Stimulated activated effector memory CD8-positive, alpha-beta T cell treated with anti-CD3 and anti-CD28 coated beads, Interleukin-12 subunit alpha, Interleukin-12 subunit beta, amount 100 ng/mL, for 72 hours (primary cell): ENCODE data around the gene ANO10.
"Not testable (repeated sequence)": the region's sequence is repeated elsewhere in the genome, so short reads cannot be mapped to it uniquely, and the experiment has no call there.

ENCODE experiments used
- ATAC-seq: fragments of 150-1000 bp; cut with Tn5 transposase; 2 replicates; pipeline ENCODE4 v1.10.0; 2021
- DNase-seq, 2 donors: peaks; one replicate each; pipeline ENCODE4 v3.0.0; 2021 to 2022; ENCODE audit warnings: low spot score in 2 of 2
- H3K27ac Mint-ChIP-seq: one replicate; pipeline ENCODE4 v1.8.0; 2022; ENCODE audit warnings: mild to moderate bottlenecking, mixed read lengths
- H3K36me3 Mint-ChIP-seq: one replicate; pipeline ENCODE4 v1.8.0; 2022; ENCODE audit warnings: mild to moderate bottlenecking, mixed read lengths
- H3K4me1 Mint-ChIP-seq: one replicate; pipeline ENCODE4 v1.8.0; 2022; ENCODE audit warnings: mixed read lengths
- H3K4me3 Mint-ChIP-seq: one replicate; pipeline ENCODE4 v1.8.0; 2022; ENCODE audit warnings: mild to moderate bottlenecking, mixed read lengths
- H3K9me3 Mint-ChIP-seq: one replicate; pipeline ENCODE4 v1.8.0; 2022; ENCODE audit warnings: mixed read lengths

Gene ANO10

DNA sequence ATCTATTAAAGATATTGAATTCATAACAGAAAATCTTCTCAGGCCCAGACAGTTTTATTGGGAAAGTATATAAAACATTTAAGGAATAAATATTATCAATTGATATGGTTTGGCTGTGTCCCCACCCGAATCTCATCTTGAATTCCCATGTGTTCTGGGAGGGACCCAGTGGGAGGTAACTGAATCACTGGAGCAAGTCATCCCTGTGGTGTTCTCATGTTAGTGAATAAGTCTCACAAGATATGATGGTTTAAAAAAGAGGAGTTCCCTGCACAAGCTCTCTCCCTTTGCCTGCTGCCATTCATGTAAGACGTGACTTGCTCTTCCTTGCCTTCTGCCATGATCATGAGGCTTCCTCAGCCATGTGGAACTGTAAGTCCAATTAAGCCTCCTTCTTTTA is 160.5 kb downstream of the ANO10 start:
- Mint-ChIP-seq H3K9me3 (peaks cover 2% of the 10 kb centered on the region), H3K27ac (no peak overlapping the region), H3K4me1 (peaks cover 8% of the 10 kb centered on the region), H3K36me3 (no peaks in the 10 kb centered on the region), H3K4me3 (no peak overlapping the region)
- DNase-seq = no peak
- ATAC-seq = no peak

DNA sequence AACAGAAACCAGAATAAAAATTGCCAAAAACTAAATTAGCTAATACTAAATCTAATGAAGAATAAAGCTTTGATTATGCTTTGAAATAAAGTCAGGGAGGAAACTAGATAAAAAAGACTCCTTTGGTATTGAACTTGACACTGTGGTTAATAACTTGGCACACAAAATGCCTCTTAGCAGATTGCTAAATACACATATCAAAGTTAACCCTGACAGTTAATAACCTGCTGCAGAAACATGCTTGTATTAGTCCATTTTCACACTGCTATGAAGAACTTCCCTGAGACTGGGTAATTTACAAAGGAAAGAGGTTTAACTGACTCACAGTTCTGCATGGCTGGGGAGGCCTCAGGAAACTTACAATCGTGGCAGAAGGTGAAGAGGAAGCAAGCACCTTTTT is 164.8 kb downstream of the ANO10 start:
- H3K27ac Mint-ChIP-seq, H3K9me3 Mint-ChIP-seq, H3K4me3 Mint-ChIP-seq, H3K36me3 Mint-ChIP-seq, DNase-seq, H3K4me1 Mint-ChIP-seq, ATAC-seq: not testable (repeated sequence)

DNA sequence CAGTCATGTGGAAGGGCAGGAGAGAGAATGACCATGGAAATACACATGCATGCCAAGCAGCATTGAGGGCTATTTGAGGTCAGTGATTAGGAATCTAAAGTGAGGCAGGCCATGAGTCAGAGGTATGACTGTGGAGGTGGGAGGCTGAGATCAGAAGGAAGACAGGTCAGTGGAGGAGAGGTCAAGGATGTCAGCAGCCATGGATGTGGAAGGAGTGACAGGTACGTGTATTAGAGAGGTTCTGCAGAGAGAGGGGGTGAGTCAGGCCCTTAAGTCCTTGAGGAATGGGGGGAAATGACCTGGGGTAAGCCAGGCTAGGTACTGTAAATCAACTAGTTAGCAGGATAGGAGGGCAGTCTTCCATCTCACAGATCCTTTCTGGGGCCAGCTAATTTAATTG is 166.6 kb downstream of the ANO10 start:
- H3K4me3 Mint-ChIP-seq = no peak overlapping the region
- no peak overlapping the region for H3K27ac Mint-ChIP-seq
- DNase-seq (no peak), ATAC-seq (peak; percentile 53)
- H3K4me1 Mint-ChIP-seq = peaks cover 8% of the 10 kb centered on the region
- H3K9me3 Mint-ChIP-seq = no peaks in the 10 kb centered on the region
- H3K36me3 Mint-ChIP-seq = no peaks in the 10 kb centered on the region

DNA sequence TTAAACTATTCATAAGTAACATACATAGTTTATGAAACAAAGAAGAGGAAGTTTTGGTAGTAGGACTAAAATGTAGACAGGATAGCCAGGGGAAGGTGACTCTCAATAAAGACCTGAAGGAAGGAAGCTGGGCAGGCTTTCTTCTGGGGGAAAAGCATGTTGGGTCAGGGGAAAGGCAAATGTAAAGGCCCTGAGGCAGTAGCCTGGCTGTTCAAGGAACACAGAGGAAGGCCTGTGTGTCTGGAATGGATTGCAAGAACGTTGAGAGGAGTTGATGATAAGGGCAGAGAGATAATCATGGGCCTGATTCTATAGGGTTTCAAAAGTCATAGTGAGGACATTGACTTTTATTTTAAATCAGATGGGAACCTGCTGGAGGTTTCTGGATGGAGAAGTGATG is 167.8 kb downstream of the ANO10 start:
- H3K9me3 Mint-ChIP-seq = no peaks in the 10 kb centered on the region

DNA sequence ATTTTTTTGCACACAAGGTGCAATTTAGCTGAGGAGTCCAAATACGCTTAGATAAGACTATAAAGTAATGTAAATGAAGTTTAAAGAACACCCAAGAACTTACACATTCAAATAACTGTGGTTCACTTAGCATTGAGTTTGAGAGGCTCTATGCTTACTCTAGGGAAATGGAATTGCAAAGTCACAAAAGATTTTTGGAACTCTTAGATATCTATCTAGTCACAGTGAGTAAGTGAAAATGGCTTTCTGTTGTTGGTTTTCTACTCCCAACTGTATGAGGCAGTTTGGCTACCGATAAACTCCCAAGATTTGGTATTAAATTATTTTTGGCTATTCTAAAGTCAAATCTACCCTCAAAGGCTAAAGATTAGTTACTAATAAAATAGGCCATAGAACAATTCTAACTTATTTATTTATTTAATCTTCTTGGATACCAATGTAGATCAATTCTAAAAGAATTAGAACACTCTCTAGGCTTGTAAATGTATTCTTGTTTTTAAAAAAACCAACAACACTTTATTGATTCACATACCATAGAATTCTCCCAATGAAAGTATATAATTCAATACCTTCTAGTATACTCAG is 170.0 kb downstream of the ANO10 start:
- Mint-ChIP-seq H3K4me1 (peaks cover 10% of the 10 kb centered on the region), H3K36me3 (no peaks in the 10 kb centered on the region), H3K4me3 (no peak overlapping the region), H3K27ac (no peak overlapping the region), H3K9me3 (no peaks in the 10 kb centered on the region)
- DNase-seq (no peak), ATAC-seq (no peak)

More for the DNA sequence above, 167.8 kb downstream of the ANO10 start:
- H3K36me3 Mint-ChIP-seq = no peaks in the 10 kb centered on the region
- no peak for ATAC-seq
- H3K27ac Mint-ChIP-seq = no peak overlapping the region
- no peak overlapping the region for H3K4me3 Mint-ChIP-seq
- DNase-seq = no peak
- peaks cover 8% of the 10 kb centered on the region for H3K4me1 Mint-ChIP-seq

DNA sequence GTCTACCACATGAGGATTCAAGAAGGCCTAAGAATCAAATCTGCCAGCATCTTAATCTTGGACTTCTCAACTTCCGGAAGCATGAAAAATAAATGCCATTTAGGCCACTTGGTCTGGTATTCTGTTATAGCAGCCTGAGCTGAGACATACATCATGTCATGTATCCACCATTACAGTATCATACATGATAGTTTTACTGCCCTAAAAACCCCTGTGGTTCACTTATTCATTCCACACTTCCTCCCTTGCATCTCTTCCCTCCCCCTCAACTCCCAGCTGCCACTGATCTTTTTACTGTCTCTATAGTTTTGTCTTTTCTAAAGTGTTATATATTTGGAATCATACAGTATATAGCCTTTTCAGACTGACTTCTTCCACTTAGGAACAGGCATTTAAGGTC is 173.7 kb downstream of the ANO10 start:
- Mint-ChIP-seq H3K9me3 (no peaks in the 10 kb centered on the region), H3K27ac (no peak overlapping the region), H3K4me1 (peaks cover 15% of the 10 kb centered on the region)

DNA sequence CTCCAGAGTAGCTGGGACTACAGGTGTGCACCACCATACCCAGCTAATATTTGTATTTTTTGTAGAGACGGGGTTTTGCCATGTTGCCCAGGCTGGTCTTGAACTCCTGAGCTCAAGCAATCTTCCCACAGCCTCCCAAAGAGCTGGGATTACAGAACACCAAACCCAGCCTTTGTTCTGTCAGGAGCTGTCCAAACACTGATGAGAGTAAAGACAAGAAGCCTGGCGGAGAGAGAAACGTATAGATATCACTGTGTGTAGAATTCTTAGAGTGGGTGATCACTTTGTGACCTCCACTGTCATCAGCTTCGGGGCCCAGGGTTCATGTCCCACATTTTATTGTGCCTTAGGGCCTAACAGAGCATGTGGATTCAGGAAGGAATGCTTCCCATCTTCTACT is 176.0 kb downstream of the ANO10 start:
- Mint-ChIP-seq H3K27ac (no peak overlapping the region), H3K9me3 (no peaks in the 10 kb centered on the region), H3K4me1 (peaks cover 15% of the 10 kb centered on the region), H3K36me3 (no peaks in the 10 kb centered on the region), H3K4me3 (no peak overlapping the region)
- ATAC-seq = no peak
- no peak for DNase-seq

More for the DNA sequence above, 173.7 kb downstream of the ANO10 start:
- Mint-ChIP-seq H3K4me3 (no peak overlapping the region), H3K36me3 (no peaks in the 10 kb centered on the region)
- ATAC-seq (peak; percentile 97), DNase-seq (no peak)

DNA sequence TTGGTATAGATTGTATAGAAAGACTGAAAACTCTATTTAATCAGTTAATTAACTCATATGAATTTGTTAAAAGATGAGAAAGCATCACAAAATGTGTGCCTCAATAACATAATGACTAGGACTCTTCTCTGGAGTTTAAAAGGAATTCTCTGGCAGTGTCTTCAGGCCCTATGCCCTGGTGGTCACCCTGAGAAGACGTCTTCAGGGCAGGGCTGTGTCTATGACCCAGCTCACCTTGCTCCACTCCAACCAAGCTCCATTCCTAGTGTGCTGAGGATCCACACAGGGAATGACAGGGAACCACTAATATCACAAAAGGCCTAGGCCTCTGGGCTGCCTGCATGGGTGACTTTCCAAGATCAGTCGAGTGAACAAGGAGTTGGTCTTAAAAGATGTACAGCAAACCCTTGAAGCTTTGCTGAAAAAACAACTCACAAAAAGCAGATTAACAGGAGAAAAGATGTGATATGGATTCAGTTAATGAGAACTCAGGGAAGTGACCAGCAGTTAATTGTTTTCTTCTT is 178.9 kb downstream of the ANO10 start:
- Mint-ChIP-seq H3K4me3 (no peak overlapping the region), H3K27ac (peak overlapping the region; percentile 29), H3K36me3 (no peaks in the 10 kb centered on the region), H3K4me1 (peaks cover 9% of the 10 kb centered on the region), H3K9me3 (peaks cover 6% of the 10 kb centered on the region)
- no peak for DNase-seq
- no peak for ATAC-seq

DNA sequence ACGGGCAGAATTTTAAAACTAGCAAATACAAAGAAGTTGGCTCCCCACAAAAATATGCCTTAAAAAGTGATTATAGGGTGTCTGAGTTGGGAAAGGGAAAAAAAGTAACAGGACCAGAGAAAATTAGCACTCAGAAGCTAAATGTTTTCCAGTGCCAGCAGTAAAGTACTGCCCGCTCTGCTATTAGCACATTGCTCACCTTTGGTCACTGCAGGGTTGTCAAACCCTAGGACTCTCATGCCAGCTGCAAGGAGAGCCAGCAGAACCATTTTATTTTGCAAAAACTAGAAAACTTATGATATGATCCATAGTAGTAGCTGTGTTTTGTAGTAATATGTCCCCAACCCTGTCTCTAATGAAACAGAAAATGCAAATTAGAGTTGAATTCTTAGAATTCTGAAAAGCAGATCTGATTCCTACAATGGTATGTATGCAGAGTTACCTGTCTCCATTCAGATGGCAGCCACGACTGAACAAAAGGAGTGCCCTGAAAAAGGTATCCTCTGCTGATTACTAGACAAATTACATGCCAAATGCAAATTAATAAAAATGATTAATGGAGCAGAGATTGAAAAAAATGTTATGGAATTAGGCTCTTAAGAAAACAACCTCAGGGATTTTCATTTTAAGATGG is 185.2 kb downstream of the ANO10 start:
- DNase-seq (no peak), ATAC-seq (no peak)
- no peak overlapping the region for H3K4me3 Mint-ChIP-seq
- H3K27ac Mint-ChIP-seq = no peak overlapping the region
- no peaks in the 10 kb centered on the region for H3K36me3 Mint-ChIP-seq
- H3K9me3 Mint-ChIP-seq = peaks cover 6% of the 10 kb centered on the region
- no peaks in the 10 kb centered on the region for H3K4me1 Mint-ChIP-seq

DNA sequence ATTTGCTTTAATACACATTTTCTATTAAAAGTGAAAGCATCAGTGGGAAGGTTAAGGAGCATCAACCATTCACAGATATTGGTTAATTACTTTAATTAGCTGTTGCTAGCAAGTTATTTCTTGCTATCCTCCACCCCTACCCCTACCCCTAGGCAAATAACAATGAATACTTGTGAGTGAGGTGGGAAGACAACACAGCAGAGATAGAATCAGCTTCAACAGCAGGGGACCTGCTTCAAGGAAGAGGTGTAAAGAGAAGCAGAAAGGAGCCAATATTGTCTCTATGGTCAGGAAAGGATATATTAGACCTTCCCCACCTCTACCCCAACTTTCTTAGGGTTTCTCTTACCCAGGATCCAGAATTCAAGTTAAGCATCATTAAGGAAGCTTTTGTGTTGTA is 186.1 kb downstream of the ANO10 start:
- DNase-seq (no peak), ATAC-seq (no peak)
- peaks cover 6% of the 10 kb centered on the region for H3K9me3 Mint-ChIP-seq
- H3K36me3 Mint-ChIP-seq = no peaks in the 10 kb centered on the region
- H3K27ac Mint-ChIP-seq = no peak overlapping the region
- H3K4me1 Mint-ChIP-seq = no peaks in the 10 kb centered on the region
- H3K4me3 Mint-ChIP-seq = no peak overlapping the region

DNA sequence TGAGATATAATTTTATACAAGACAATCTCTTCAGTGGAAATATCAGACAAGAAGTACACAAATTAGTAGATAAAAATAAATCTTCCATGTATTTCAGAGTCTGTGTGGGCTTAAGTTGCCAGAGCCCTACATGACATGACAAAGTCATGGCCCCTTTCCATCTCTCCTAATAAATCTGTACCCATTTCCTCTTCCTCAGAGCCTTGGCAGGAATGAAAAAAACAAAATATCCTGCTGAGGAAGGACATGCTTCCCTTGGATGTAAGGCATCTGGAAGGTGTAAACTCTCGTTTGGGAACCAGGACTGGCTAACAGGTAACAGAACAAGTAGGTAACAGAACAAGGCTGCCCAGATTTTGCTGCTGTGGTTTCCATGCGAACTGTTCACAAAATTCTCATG is 187.4 kb downstream of the ANO10 start:
- H3K9me3 Mint-ChIP-seq = peaks cover 6% of the 10 kb centered on the region
- DNase-seq = no peak
- H3K36me3 Mint-ChIP-seq = no peaks in the 10 kb centered on the region
- no peak overlapping the region for H3K27ac Mint-ChIP-seq
- no peak overlapping the region for H3K4me3 Mint-ChIP-seq
- no peak for ATAC-seq
- H3K4me1 Mint-ChIP-seq = no peaks in the 10 kb centered on the region

DNA sequence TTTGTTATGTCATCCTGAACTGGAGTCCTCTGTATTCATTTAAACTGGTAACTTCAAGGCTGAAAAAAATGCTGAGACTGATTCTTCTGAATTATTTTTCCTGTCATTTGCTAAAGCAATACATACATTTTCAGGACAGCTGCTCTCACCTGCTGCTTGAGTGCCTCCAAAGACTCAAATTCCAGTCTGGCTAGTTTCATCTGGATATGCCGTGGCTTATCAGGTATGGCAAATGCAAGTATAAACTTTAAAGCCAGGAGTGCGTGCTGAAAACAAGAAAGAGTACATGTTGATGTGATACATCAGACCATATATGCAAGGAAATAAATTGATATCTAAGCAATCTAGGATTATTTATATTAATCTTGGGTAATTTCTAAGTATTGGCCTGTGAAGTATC is 189.3 kb downstream of the ANO10 start:
- H3K4me3 Mint-ChIP-seq = no peak overlapping the region
- no peak for DNase-seq
- no peak overlapping the region for H3K27ac Mint-ChIP-seq
- H3K4me1 Mint-ChIP-seq = no peaks in the 10 kb centered on the region
- no peaks in the 10 kb centered on the region for H3K9me3 Mint-ChIP-seq
- ATAC-seq = no peak
- no peaks in the 10 kb centered on the region for H3K36me3 Mint-ChIP-seq

DNA sequence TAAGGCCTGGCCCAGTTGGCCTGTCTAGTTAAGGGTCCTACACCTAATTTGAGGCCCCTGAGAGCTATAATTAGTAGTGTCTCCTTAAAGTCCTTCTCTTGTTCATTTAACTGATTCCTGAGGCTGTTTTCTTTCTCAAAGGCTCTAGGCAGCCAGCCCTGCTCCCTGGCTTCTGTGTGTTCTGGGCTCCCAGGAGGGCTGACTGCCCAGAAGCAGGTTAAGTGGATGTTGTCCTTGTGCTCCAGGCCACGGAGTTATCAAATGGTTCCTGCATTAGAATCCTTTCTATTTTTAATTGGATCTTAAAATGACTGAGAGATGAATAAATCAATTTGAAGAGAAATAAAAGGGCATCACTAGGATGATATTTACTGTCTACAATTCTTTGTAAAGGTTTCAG is 195.4 kb downstream of the ANO10 start:
- no peaks in the 10 kb centered on the region for H3K4me1 Mint-ChIP-seq
- H3K4me3 Mint-ChIP-seq = no peak overlapping the region
- ATAC-seq = no peak
- no peak overlapping the region for H3K27ac Mint-ChIP-seq
- no peaks in the 10 kb centered on the region for H3K36me3 Mint-ChIP-seq
- no peaks in the 10 kb centered on the region for H3K9me3 Mint-ChIP-seq
- DNase-seq = no peak

DNA sequence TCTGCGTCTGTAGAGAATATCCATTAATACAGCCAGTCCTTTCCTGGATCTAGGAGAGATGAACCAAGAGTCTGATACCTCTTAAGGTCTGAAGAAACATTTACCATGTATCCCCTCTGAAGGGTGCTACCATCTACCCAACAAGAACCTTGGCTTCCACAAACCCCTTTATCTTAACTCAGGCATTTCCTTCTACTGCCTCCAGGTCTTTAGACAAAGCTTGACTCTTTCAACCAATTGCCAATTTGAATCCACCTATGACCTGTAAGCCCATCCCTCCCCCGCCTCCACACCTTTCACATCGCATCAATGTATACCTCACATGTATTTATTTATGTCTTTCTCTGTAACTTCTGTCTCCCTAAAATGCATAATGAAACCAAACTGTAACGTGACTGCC is 196.0 kb downstream of the ANO10 start:
- ATAC-seq (no peak), DNase-seq (no peak)
- Mint-ChIP-seq H3K4me3 (no peak overlapping the region), H3K9me3 (no peaks in the 10 kb centered on the region), H3K36me3 (no peaks in the 10 kb centered on the region), H3K27ac (no peak overlapping the region), H3K4me1 (no peaks in the 10 kb centered on the region)

DNA sequence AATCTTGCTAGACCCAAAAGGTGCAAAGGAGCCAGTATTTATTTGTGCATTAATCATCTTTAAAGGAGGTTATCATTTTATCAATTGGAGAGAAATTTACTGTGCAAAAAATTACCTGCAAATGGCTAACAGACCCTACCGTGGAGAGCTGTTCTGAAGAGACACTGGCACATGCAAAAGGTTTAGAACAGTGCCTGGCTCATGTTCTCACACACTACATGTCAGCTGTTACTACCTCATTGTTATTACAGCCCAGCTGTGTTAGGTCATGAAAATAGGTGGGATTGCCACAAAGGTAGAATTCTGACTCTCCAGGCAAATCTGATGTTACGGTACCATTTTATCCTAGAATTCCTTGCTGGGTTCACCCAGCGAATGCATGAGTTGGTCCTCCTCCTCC is 198.2 kb downstream of the ANO10 start:
- H3K27ac Mint-ChIP-seq = no peak overlapping the region
- DNase-seq = no peak
- H3K36me3 Mint-ChIP-seq = no peaks in the 10 kb centered on the region
- no peaks in the 10 kb centered on the region for H3K9me3 Mint-ChIP-seq
- no peak for ATAC-seq
- no peak overlapping the region for H3K4me3 Mint-ChIP-seq
- H3K4me1 Mint-ChIP-seq = no peaks in the 10 kb centered on the region

DNA sequence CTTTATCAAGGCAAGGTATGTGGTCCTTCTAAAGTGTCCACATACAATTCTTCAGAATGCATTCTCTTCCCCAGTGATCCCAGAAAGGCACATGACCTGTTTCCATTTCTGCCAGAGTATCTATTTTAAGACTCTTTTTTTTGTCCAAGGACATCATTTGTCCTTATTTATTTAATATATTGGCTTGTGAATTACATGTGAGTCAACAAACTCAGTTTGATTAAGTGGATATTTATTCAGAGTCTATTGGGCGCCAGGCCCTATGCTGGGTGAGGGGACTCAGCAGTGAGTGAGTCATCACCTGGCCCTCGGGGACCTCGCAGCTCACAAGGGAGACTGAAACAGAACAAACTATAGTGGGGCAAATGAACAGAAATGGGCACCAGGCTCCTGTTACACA is 198.7 kb downstream of the ANO10 start:
- no peaks in the 10 kb centered on the region for H3K9me3 Mint-ChIP-seq
- ATAC-seq = no peak
- H3K36me3 Mint-ChIP-seq = no peaks in the 10 kb centered on the region
- no peaks in the 10 kb centered on the region for H3K4me1 Mint-ChIP-seq
- no peak overlapping the region for H3K27ac Mint-ChIP-seq
- DNase-seq = no peak
- H3K4me3 Mint-ChIP-seq = no peak overlapping the region
